Measurements from ENCODE around the gene HIGD1A. TPM values are rescaled to one million over a fixed set of nuclear protein-coding genes. Genes with fewer than 3 reads are reported as not detected.

The HIGD1A gene
- total RNA-seq, 1 donor from 2014 or later, result 190 TPM

DNA sequence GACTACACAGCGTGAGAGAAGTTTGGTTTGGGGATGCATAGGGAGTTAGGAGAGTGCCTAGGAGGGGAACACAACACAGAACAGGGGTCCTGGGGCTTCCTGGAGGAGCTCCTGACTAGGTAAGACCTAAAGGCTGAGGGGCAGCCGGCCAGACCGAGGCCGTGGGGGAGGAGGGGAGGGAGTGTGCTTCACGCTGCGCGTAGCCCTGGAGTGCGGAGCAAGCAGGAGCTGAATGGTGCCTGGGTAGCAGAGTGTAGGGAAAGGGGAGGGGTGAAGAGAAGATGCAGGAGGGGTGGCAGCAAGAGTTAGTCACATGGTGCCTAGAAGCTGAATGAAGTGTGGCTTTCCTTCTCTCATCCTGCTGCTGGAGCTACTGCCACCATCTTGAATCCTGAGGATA is 69.3 kb downstream of the HIGD1A start:
- Histone ChIP-seq H3K27me3 (ENCODE audit: control insufficient read depth, insufficient read depth, low read length) (no peaks in the 10 kb centered on the region), H3K4me3 (ENCODE audit: low read depth, low read length) (no peak overlapping the region), H3K36me3 (ENCODE audit: control insufficient read depth, insufficient read depth, low read length) (no peaks in the 10 kb centered on the region)
- DNase-seq (ENCODE audit: low read depth), result no peak
- TF ChIP-seq, protein P1, sequence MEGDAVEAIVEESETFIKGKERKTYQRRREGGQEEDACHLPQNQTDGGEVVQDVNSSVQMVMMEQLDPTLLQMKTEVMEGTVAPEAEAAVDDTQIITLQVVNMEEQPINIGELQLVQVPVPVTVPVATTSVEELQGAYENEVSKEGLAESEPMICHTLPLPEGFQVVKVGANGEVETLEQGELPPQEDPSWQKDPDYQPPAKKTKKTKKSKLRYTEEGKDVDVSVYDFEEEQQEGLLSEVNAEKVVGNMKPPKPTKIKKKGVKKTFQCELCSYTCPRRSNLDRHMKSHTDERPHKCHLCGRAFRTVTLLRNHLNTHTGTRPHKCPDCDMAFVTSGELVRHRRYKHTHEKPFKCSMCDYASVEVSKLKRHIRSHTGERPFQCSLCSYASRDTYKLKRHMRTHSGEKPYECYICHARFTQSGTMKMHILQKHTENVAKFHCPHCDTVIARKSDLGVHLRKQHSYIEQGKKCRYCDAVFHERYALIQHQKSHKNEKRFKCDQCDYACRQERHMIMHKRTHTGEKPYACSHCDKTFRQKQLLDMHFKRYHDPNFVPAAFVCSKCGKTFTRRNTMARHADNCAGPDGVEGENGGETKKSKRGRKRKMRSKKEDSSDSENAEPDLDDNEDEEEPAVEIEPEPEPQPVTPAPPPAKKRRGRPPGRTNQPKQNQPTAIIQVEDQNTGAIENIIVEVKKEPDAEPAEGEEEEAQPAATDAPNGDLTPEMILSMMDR (IDR thresholded peaks at IDR 0.05; ENCODE audit: insufficient read depth, low read length, poor library complexity, severe bottlenecking), result no peak

DNA sequence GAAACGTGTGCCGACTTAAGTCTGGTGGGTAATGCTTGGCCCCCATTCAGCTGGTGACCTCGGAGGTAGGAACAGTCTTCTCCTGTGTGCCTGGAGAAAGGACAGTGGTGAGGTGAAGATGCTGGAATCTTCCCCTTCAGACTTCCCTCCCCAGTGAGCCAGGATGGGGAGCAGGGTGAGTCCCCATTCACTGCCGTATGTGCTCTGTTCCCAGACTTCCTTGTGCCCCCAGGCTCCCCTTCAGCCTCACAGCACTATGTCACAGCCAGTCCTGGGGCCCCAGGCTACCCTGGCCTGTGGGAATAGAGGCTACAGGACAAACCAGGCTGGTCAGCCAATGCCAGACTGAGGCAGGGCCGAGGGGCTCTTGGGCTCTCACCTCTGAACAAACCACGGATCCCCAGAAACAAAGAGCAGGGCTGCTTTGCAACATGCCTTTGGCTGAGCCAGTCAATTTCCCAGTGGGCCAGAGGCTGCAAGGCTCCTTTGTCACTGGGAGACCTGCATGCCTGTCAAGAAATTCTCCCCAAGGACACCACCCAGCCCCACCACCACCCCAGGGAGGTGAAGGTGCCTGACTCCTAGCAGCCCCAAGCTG is 69.9 kb downstream of the HIGD1A start:
- Histone ChIP-seq H3K4me3 (ENCODE audit: low read depth, low read length) (no peak overlapping the region), H3K27me3 (ENCODE audit: control insufficient read depth, insufficient read depth, low read length) (peaks cover 1% of the 10 kb centered on the region), H3K36me3 (ENCODE audit: control insufficient read depth, insufficient read depth, low read length) (no peaks in the 10 kb centered on the region)
- TF ChIP-seq, protein P1 (IDR thresholded peaks at IDR 0.05; ENCODE audit: insufficient read depth, low read length, poor library complexity, severe bottlenecking), result no peak
- DNase-seq (ENCODE audit: low read depth), result no peak

DNA sequence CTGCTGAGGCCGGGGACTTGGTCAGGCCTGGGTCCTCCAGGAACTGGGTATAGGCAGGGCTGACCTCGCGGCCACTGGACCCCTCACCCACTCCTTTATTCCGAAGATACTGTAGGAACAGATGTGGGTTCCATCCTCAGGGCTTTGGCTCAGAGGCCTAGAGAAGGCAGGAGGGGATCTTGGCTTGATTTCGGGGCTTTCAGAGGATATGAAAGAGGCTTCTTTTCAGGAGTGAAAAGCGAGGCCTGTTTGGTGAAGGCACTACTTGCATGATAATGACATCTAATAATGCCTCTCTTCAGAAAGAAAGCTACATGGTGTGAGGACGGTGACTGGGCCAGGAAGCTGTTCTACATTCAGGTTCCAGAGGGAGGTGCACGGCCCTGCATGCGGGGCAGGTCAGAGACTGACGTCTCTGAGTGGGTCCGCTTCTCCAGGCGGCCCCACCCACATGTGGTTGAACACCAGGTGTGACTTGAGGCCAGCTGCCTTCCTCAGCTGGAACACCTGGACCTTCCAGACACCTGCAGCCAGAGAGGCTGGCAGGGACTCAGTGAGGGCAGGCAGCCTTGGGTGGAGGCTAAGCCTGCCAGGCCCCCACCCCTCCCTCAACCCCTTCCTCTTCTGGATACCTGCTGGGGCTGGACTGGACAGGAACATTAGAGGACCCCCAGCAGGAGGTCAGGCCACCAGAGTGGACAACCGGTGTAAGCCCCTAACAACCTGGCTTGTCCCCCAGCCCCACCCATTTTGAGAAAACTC is 70.6 kb downstream of the HIGD1A start:
- TF ChIP-seq, protein P1 (IDR thresholded peaks at IDR 0.05; ENCODE audit: insufficient read depth, low read length, poor library complexity, severe bottlenecking), result no peak
- DNase-seq (ENCODE audit: low read depth), result no peak
- Histone ChIP-seq H3K4me3 (ENCODE audit: low read depth, low read length) (no peak overlapping the region), H3K27me3 (ENCODE audit: control insufficient read depth, insufficient read depth, low read length) (peaks cover 6% of the 10 kb centered on the region), H3K36me3 (ENCODE audit: control insufficient read depth, insufficient read depth, low read length) (no peaks in the 10 kb centered on the region)

Other genes with a start within 250 kb of the HIGD1A start
- 63.8 and 73.3 TPM in 2 replicates for gene SEC22C, start 222.5 kb downstream of the HIGD1A start, total RNA-seq
- 31.6 and 31.8 TPM in 2 replicates for gene SS18L2, start 213.6 kb downstream of the HIGD1A start, total RNA-seq
- gene NKTR, start 203.8 kb downstream of the HIGD1A start, total RNA-seq, result 29.8 and 34.9 TPM in 2 replicates
- gene ZBTB47, start 150.8 kb downstream of the HIGD1A start, total RNA-seq, result 8.8 and 11.1 TPM in 2 replicates
- gene KLHL40, start 119.0 kb downstream of the HIGD1A start, total RNA-seq, result not detected in 2 replicates
- not detected in 2 replicates for gene HHATL, start 101.7 kb downstream of the HIGD1A start, total RNA-seq
- 0.33 and 2.1 TPM in 2 replicates for gene CCDC13, start 31.2 kb downstream of the HIGD1A start, total RNA-seq
- gene ACKR2, start 5.0 kb upstream of the HIGD1A start, total RNA-seq, result 6.2 and 6.4 TPM in 2 replicates
- gene CYP8B1, start 71.4 kb upstream of the HIGD1A start, total RNA-seq, result not detected in 2 replicates
- 4.1 and 5.3 TPM in 2 replicates for gene ZNF662, start 101.7 kb upstream of the HIGD1A start, total RNA-seq
- 1.0 and 2.3 TPM in 2 replicates for gene GASK1A, start 174.8 kb upstream of the HIGD1A start, total RNA-seq